ENCODE data around the gene PBXIP1. TPM values are rescaled to one million over a fixed set of nuclear protein-coding genes. Genes with fewer than 3 reads are reported as not detected.

PBXIP1 gene
- 23.7 and 28.3 TPM in 2 replicates for total RNA-seq

- peak within 1 kb of the TSS; percentile 49 for H3K4me3 ChIP-seq (ENCODE audit: low read depth, low read length)
- DNase-seq (ENCODE audit: low read depth) (peak; percentile 92), FAIRE-seq (no peak)
- no peaks in the 10 kb centered on the region for H3K27me3 ChIP-seq (ENCODE audit: control insufficient read depth, insufficient read depth, low read length)
- H3K36me3 ChIP-seq (ENCODE audit: control insufficient read depth, insufficient read depth, low read length), result peaks cover 2% of the 10 kb centered on the region
- TF ChIP-seq CTCF (IDR thresholded peaks at IDR 0.05; ENCODE audit: insufficient read depth, low read length, severe bottlenecking), result peak; percentile 19
These were observed at the start of gene PBXIP1 for GRCh38 chr1:154955718-154956543. Gene PBXIP1 (minus strand): TSS chr1:154956099. CDS start chr1:154953721, 2,378 bp downstream.

GRCh38 chr1:155005076-155006011 lies 49.4 kb upstream of the PBXIP1 start:
- Histone ChIP-seq H3K27me3 (ENCODE audit: control insufficient read depth, insufficient read depth, low read length) (no peaks in the 10 kb centered on the region), H3K36me3 (ENCODE audit: control insufficient read depth, insufficient read depth, low read length) (peaks cover 34% of the 10 kb centered on the region), H3K4me3 (ENCODE audit: low read depth, low read length) (peak overlapping the region; percentile 96)
- peak; percentile 75 for DNase-seq (ENCODE audit: low read depth)
- TF ChIP-seq CTCF (IDR thresholded peaks at IDR 0.05; ENCODE audit: insufficient read depth, low read length, severe bottlenecking), result no peak
- no peak for FAIRE-seq

- Histone ChIP-seq H3K27me3 (ENCODE audit: control insufficient read depth, insufficient read depth, low read length) (no peaks in the 10 kb centered on the region), H3K36me3 (ENCODE audit: control insufficient read depth, insufficient read depth, low read length) (peaks cover 28% of the 10 kb centered on the region), H3K4me3 (ENCODE audit: low read depth, low read length) (peak overlapping the region; percentile 96)
- FAIRE-seq, result no peak
- no peak for DNase-seq (ENCODE audit: low read depth)
- TF ChIP-seq CTCF (IDR thresholded peaks at IDR 0.05; ENCODE audit: insufficient read depth, low read length, severe bottlenecking), result no peak
These were observed 48.6 kb upstream of the PBXIP1 start for GRCh38 chr1:155004352-155005075.

- peak overlapping the region; percentile 96 for H3K4me3 ChIP-seq (ENCODE audit: low read depth, low read length)
- no peaks in the 10 kb centered on the region for H3K27me3 ChIP-seq (ENCODE audit: control insufficient read depth, insufficient read depth, low read length)
- FAIRE-seq, result no peak
- no peak for DNase-seq (ENCODE audit: low read depth)
- no peak for TF ChIP-seq CTCF (IDR thresholded peaks at IDR 0.05; ENCODE audit: insufficient read depth, low read length, severe bottlenecking)
- H3K36me3 ChIP-seq (ENCODE audit: control insufficient read depth, insufficient read depth, low read length), result peaks cover 25% of the 10 kb centered on the region
These were observed 48.0 kb upstream of the PBXIP1 start for GRCh38 chr1:155003766-155004351.

GRCh38 chr1:155003227-155003765 lies 47.4 kb upstream of the PBXIP1 start:
- Histone ChIP-seq H3K36me3 (ENCODE audit: control insufficient read depth, insufficient read depth, low read length) (peaks cover 23% of the 10 kb centered on the region), H3K4me3 (ENCODE audit: low read depth, low read length) (peak overlapping the region; percentile 96), H3K27me3 (ENCODE audit: control insufficient read depth, insufficient read depth, low read length) (no peaks in the 10 kb centered on the region)
- FAIRE-seq (no peak), DNase-seq (ENCODE audit: low read depth) (no peak)
- no peak for TF ChIP-seq CTCF (IDR thresholded peaks at IDR 0.05; ENCODE audit: insufficient read depth, low read length, severe bottlenecking)
